ENCODE measurements around the gene PCNA. TPM values are rescaled to one million over a fixed set of nuclear protein-coding genes. Genes with fewer than 3 reads are reported as not detected.

PCNA gene
- total RNA-seq, 1 experiment from 2014 or later, result 274 TPM

DNA sequence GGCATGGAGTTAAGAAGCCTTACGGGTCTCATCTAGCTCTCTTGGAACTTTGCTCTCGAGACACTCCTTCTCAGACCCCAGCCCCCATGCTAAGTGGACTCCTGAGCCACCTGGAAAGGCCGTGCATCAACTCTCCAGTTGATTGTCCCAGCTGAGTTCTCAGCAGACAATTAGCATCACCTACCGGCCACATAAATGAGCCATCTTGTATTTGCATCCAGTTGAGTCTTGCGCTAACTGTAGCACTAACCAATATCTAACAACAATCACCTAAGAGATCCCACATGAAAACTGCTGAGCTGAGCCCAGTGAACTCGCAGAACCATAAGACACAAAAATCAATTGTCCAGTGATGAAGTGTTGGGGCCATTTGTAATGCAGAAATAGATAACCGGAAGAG lies 49.7 kb downstream of the PCNA start:
- Histone ChIP-seq H3K4me1 (ENCODE audit: insufficient read depth, low read length) (no peaks in the 10 kb centered on the region), H3K23ac (ENCODE audit: insufficient read length, low read depth, low read length) (no peak overlapping the region), H2BK20ac (ENCODE audit: low read depth, low read length, poor library complexity, severe bottlenecking) (no peak overlapping the region), H3K4me2 (ENCODE audit: insufficient read depth, insufficient read length, low read length) (no peak overlapping the region), H3K27me3 (ENCODE audit: insufficient read depth, low read length) (no peaks in the 10 kb centered on the region), H3K56ac (ENCODE audit: insufficient read length, low read depth, low read length) (no peak overlapping the region), H3K27ac (ENCODE audit: insufficient read length, low read depth, low read length) (no peak overlapping the region), H3K9me3 (ENCODE audit: control insufficient read depth, low read depth, low read length) (no peaks in the 10 kb centered on the region), H3K18ac (ENCODE audit: insufficient read length, low read depth, low read length) (no peak overlapping the region), H3T11ph (ENCODE audit: low read length) (no peak overlapping the region), H3K9ac (ENCODE audit: extremely low read depth, insufficient read length, low read length) (no peak overlapping the region), H4K5ac (ENCODE audit: insufficient read length, low read depth, low read length) (no peak overlapping the region), H2BK5ac (ENCODE audit: insufficient read length, low read length) (no peak overlapping the region), H3K4ac (ENCODE audit: low read depth, low read length) (no peak overlapping the region), H2BK120ac (ENCODE audit: low read depth, low read length, poor library complexity, severe bottlenecking) (no peak overlapping the region), H2BK15ac (ENCODE audit: low read depth, low read length) (no peak overlapping the region), H3K79me1 (ENCODE audit: insufficient read depth, low read depth, low read length, poor library complexity, severe bottlenecking) (no peaks in the 10 kb centered on the region), H4K20me1 (ENCODE audit: control insufficient read depth, insufficient read depth, insufficient read length) (no peaks in the 10 kb centered on the region), H3K14ac (ENCODE audit: insufficient read depth, low read length) (no peak overlapping the region), H2AK5ac (ENCODE audit: insufficient read length, low read length) (no peak overlapping the region), H3K79me2 (ENCODE audit: insufficient read depth, low read length) (no peaks in the 10 kb centered on the region), H2BK12ac (ENCODE audit: insufficient read length, low read depth, low read length) (no peak overlapping the region), H4K8ac (replicated peaks; ENCODE audit: insufficient read length, low read depth, low read length) (no peak overlapping the region), H4K91ac (ENCODE audit: insufficient read length, low read depth, low read length) (no peak overlapping the region), H3K23me2 (ENCODE audit: insufficient read length, low read depth, low read length, poor library complexity, severe bottlenecking) (no peaks in the 10 kb centered on the region), H2AFZ (ENCODE audit: low read length) (no peak overlapping the region)
- WGBS (ENCODE audit: extremely low coverage, insufficient read length, low lambda C conversion rate), result no CpG with 5 or more reads among the region's 7 CpGs
- H3K36me3 Mint-ChIP-seq (ENCODE audit: insufficient read depth in 1 of 3, low read depth in 3 of 3), result no peaks in the 10 kb centered on the region
- H3K27me3 Mint-ChIP-seq (ENCODE audit: low read depth), result no peaks in the 10 kb centered on the region
- no peaks in the 10 kb centered on the region for H3K9me3 Mint-ChIP-seq
- TF ChIP-seq, protein P1, sequence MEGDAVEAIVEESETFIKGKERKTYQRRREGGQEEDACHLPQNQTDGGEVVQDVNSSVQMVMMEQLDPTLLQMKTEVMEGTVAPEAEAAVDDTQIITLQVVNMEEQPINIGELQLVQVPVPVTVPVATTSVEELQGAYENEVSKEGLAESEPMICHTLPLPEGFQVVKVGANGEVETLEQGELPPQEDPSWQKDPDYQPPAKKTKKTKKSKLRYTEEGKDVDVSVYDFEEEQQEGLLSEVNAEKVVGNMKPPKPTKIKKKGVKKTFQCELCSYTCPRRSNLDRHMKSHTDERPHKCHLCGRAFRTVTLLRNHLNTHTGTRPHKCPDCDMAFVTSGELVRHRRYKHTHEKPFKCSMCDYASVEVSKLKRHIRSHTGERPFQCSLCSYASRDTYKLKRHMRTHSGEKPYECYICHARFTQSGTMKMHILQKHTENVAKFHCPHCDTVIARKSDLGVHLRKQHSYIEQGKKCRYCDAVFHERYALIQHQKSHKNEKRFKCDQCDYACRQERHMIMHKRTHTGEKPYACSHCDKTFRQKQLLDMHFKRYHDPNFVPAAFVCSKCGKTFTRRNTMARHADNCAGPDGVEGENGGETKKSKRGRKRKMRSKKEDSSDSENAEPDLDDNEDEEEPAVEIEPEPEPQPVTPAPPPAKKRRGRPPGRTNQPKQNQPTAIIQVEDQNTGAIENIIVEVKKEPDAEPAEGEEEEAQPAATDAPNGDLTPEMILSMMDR (conservative IDR thresholded peaks at IDR 0.05), result no peak
- H3K27ac Mint-ChIP-seq, result no peak overlapping the region; a peak in 2 of 7 replicates
- DNase-seq, result no peak
- peaks cover 23 to 24% of the 10 kb centered on the region in 2 experiments for H3K4me1 Mint-ChIP-seq
- no peak overlapping the region for H3K4me3 Mint-ChIP-seq

Data from H9 (cell line).